MM.1S (cell line): ENCODE data around the gene STAP2.

Source experiments
- CTCF ChIP-seq: fragments of 300-600 bp; sonication (generic); IDR thresholded peaks from 2 replicates; pipeline ENCODE4 v1.5.1; 2016; ENCODE audit warnings: antibody characterized with exemption, low read length, mixed read lengths
- EZH2phosphoT487 ChIP-seq: fragments of 300-600 bp; sonication (generic); IDR thresholded peaks from 2 replicates; pipeline ENCODE4 v1.6.1; 2018; ENCODE audit warnings: antibody characterized with exemption, low read length

DNA sequence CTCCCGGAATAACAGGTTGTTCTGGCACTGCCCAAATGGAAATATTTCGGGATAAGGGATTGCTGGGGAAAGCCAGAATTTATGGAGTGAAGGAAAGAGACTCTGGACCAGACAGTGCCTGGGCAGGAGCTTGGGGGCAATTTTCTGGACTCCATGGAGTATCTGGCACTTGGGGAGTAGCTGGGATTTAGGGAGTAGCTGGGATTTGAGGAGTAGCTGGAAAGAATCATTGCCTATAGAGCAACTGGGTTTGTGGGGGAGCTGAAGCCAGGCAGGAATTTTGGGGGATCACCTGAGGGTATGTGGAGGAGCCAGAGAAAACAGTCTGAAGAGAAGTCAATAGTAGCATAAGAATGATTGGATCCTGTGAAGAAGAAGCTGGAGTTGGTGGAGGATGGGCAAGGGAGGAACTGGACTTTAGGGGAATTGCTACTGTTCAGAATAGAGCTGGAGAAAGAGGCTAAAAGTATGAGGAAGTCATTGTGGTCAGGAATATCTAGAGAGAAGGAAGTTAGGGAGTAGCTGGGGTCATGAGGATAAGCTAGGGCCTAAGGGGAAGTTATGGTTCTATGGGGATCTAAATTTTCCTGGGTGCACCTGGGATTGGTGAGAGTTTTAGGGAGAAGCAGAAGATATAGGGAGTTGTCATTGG is 19.4 kb downstream of the STAP2 start:
- TF ChIP-seq CTCF (no peak), EZH2phosphoT487 (no peak)
